IMR-90 (cell line): Measurements from ENCODE around the gene PIAS2. TPM values are rescaled to one million over a fixed set of nuclear protein-coding genes. Genes with fewer than 3 reads are reported as not detected.
"Not testable (repeated sequence)": the region's sequence is repeated elsewhere in the genome, so short reads cannot be mapped to it uniquely, and the experiment has no call there.

Source experiments
- ATAC-seq: fragments of 200-7000 bp; cut with Tn5 transposase; 2 replicates; pipeline ENCODE4 v1.9.1; 2020; ENCODE audit warnings: low read depth, mild to moderate bottlenecking, moderate library complexity
- BruUV-seq: library from RNA; stranded (reverse); fragments of 400-500 nt; replicated peaks from 2 replicates; lab custom pipeline; 2021; lab: Mats Ljungman, UMichigan
- CTCF ChIA-PET: fragments of 300-600 bp; formaldehyde crosslinking; extraction: SDS; loops from one replicate; lab custom pipeline; 2021; ENCODE audit warnings: antibody characterized with exemption; lab: Yijun Ruan, JAX
- POLR2A ChIA-PET: fragments of 300-600 bp; sonication (Branson Sonifier 250); formaldehyde crosslinking; loops from one replicate; lab custom pipeline; 2022; ENCODE audit warnings: antibody characterized with exemption; ENCODE audit not compliant: unreplicated experiment; lab: Charles Lee
- DNase-seq: peaks from one replicate; pipeline ENCODE4 v3.0.0; 2013
- H2AFZ ChIP-seq: replicated peaks from 2 replicates; pipeline ENCODE3; 2013; ENCODE audit warnings: low read length, mild to moderate bottlenecking; ENCODE audit not compliant: poor library complexity
- H2AK5ac ChIP-seq: 2 replicates; pipeline ENCODE4 v1.6.1; 2013; ENCODE audit warnings: low read depth, low read length, inconsistent platforms
- H2AK9ac ChIP-seq: replicated peaks from 2 replicates; pipeline ENCODE3; 2013; ENCODE audit warnings: mild to moderate bottlenecking, low read depth, low read length, moderate library complexity; ENCODE audit not compliant: poor library complexity
- H2BK120ac ChIP-seq: 2 replicates; pipeline ENCODE4 v1.6.1; 2013; ENCODE audit warnings: low read depth, low read length, inconsistent platforms
- H2BK15ac ChIP-seq: 3 replicates; pipeline ENCODE4 v1.6.1; 2013; ENCODE audit warnings: low read depth, low read length, inconsistent platforms
- H2BK20ac ChIP-seq: 2 replicates; pipeline ENCODE4 v1.6.1; 2013; ENCODE audit warnings: low read depth, mild to moderate bottlenecking, inconsistent platforms, low read length, moderate library complexity
- H2BK5ac ChIP-seq: 2 replicates; pipeline ENCODE4 v1.6.1; 2013; ENCODE audit warnings: mild to moderate bottlenecking, low read depth, low read length, inconsistent platforms; ENCODE audit not compliant: poor library complexity, severe bottlenecking
- H3K14ac ChIP-seq: replicated peaks from 2 replicates; pipeline ENCODE4 v1.6.1; 2013; ENCODE audit warnings: low read depth, low read length, inconsistent platforms
- H3K18ac ChIP-seq: 2 replicates; pipeline ENCODE4 v1.6.1; 2013; ENCODE audit warnings: low read depth, low read length, control low read depth
- H3K23ac ChIP-seq: 2 replicates; pipeline ENCODE4 v1.6.1; 2013; ENCODE audit warnings: low read depth, low read length, inconsistent platforms
- H3K27ac ChIP-seq: 2 replicates; pipeline ENCODE4 v1.5.1; 2013; ENCODE audit warnings: mild to moderate bottlenecking, control low read depth, low read length; ENCODE audit not compliant: insufficient read depth
- H3K27me3 ChIP-seq: 2 replicates; pipeline ENCODE4 v1.6.1; 2013; ENCODE audit warnings: low read length; ENCODE audit not compliant: control insufficient read depth, insufficient read depth
- H3K36me3 ChIP-seq: 2 replicates; pipeline ENCODE4 v1.6.1; 2013; ENCODE audit warnings: low read length, mixed read lengths; ENCODE audit not compliant: control insufficient read depth, insufficient read depth
- H3K4ac ChIP-seq: 2 replicates; pipeline ENCODE4 v1.6.1; 2013; ENCODE audit warnings: low read depth, low read length, inconsistent platforms
- H3K4me1 ChIP-seq: 2 replicates; pipeline ENCODE4 v1.6.1; 2013; ENCODE audit warnings: low read length, mixed read lengths; ENCODE audit not compliant: control insufficient read depth, insufficient read depth
- H3K4me2 ChIP-seq: 2 replicates; pipeline ENCODE4 v1.6.1; 2013; ENCODE audit warnings: low read depth, mild to moderate bottlenecking, control low read depth, low read length, moderate library complexity
- H3K4me3 ChIP-seq: 2 replicates; pipeline ENCODE4 v1.5.1; 2013; ENCODE audit warnings: low read depth, mild to moderate bottlenecking, control low read depth, low read length, moderate library complexity; ENCODE audit not compliant: insufficient read depth
- H3K56ac ChIP-seq: 2 replicates; pipeline ENCODE4 v1.6.1; 2013; ENCODE audit warnings: low read length, inconsistent platforms; ENCODE audit not compliant: insufficient read depth; ENCODE audit errors: extremely low read depth
- H3K79me1 ChIP-seq, 2 experiments: 2 replicates each; pipeline ENCODE4 v1.6.1; 2013; ENCODE audit warnings: low read length in 2 of 2, inconsistent platforms in 1 of 2, low read depth in 1 of 2
- H3K9ac ChIP-seq: 2 replicates; pipeline ENCODE4 v1.6.1; 2013; ENCODE audit warnings: low read depth, low read length, control low read depth
- H3K9me1 ChIP-seq: 2 replicates; pipeline ENCODE4 v1.6.1; 2013; ENCODE audit warnings: low read length, inconsistent platforms; ENCODE audit not compliant: insufficient read depth
- H3K9me3 ChIP-seq: 2 replicates; pipeline ENCODE4 v1.6.1; 2013; ENCODE audit warnings: low read length; ENCODE audit not compliant: control insufficient read depth, insufficient read depth
- H4K20me1 ChIP-seq: 2 replicates; pipeline ENCODE4 v1.6.1; 2013; ENCODE audit warnings: low read length, inconsistent platforms; ENCODE audit not compliant: insufficient read depth
- H4K5ac ChIP-seq: 2 replicates; pipeline ENCODE4 v1.6.1; 2013; ENCODE audit warnings: mild to moderate bottlenecking, low read depth, low read length, control low read depth
- H4K8ac ChIP-seq, 2 experiments: 2 replicates each; pipeline ENCODE4 v1.6.1; 2013; ENCODE audit warnings: low read depth in 2 of 2, low read length in 2 of 2, control low read depth in 1 of 2, inconsistent platforms in 1 of 2
- H4K91ac ChIP-seq: 2 replicates; pipeline ENCODE4 v1.6.1; 2013; ENCODE audit warnings: low read depth, low read length, inconsistent platforms; ENCODE audit not compliant: insufficient read depth
- WGBS, 2 experiments: methylation state at CpG; one replicate each; pipeline versions ENCODE4 v1.1.5 to v1.1.7; 2013; ENCODE audit warnings: missing lambda C conversion rate in 2 of 2; ENCODE audit not compliant: insufficient read length in 1 of 2; ENCODE audit errors: extremely low coverage in 2 of 2; 5-methylcytosine and 5-hydroxymethylcytosine counted together
- dilution Hi-C: fragments of 300-500 bp; cut with HindIII; formaldehyde crosslinking; loops from one replicate; pipeline ENCODE4 v1.14.3; 2018; ENCODE audit warnings: low sequenced_read_pairs; ENCODE audit not compliant: unreplicated experiment
- in situ Hi-C: fragments of 300-500 bp; cut with MboI; formaldehyde crosslinking; loops from 3 replicates; pipeline ENCODE4 v1.14.3; 2019; ENCODE audit warnings: low sequenced_read_pairs, inconsistent platforms, mixed read lengths
- intact Hi-C: fragments of 100-400 bp; cut with micrococcal nuclease; formaldehyde crosslinking; loops from 2 replicates; pipeline ENCODE4 v1.10.0; 2022
- polyA plus RNA-seq, 3 experiments: library from polyadenylated mRNA; depleted of rRNA; stranded (reverse); fragments of >200 nt; gene quantifications; 2 replicates each; pipeline ENCODE4 v1.2.3, GENCODE V29; 2012; ENCODE audit warnings: low replicate concordance in 1 of 3
- total RNA-seq: library from RNA; depleted of rRNA; stranded (reverse); fragments of >200 nt; gene quantifications from 2 replicates; pipeline ENCODE4 v1.2.3, GENCODE V29; 2012

Gene PIAS2
- total and polyA plus RNA-seq, 2 of the 4 experiments (the other 2 are of a cell fraction): 15.1 to 28.9 TPM

- DNase-seq, H3K36me3 ChIP-seq, in situ Hi-C loops, H3K9ac ChIP-seq, H4K5ac ChIP-seq, H3K4ac ChIP-seq, H3K23ac ChIP-seq, H2AK5ac ChIP-seq, H3K4me1 ChIP-seq, H4K8ac ChIP-seq, H2BK5ac ChIP-seq, H2BK20ac ChIP-seq, BruUV-seq, H4K91ac ChIP-seq, H3K79me1 ChIP-seq, H3K27ac ChIP-seq, H3K14ac ChIP-seq, POLR2A ChIA-PET, H3K4me2 ChIP-seq, H4K20me1 ChIP-seq, H2AFZ ChIP-seq, H3K9me1 ChIP-seq, H3K27me3 ChIP-seq, H2AK9ac ChIP-seq, H2BK120ac ChIP-seq, H3K56ac ChIP-seq, CTCF ChIA-PET, H2BK15ac ChIP-seq, H3K18ac ChIP-seq, intact Hi-C loops, H3K9me3 ChIP-seq, H3K4me3 ChIP-seq, dilution Hi-C loops, ATAC-seq: not testable (repeated sequence)
- WGBS, 2 experiments: no CpG with 5 or more reads among the region's 6 CpGs
Observed at GRCh38 chr18:46795945-46796344, 121.4 kb downstream of the PIAS2 start.
